Astrocyte of the spinal cord (primary cell): ENCODE measurements around the gene ELMO1.

ENCODE experiments used
- DNase-seq: peaks from one replicate; pipeline ENCODE4 v3.0.0; 2011; ENCODE audit warnings: low read depth, low spot score
- H3K4me3 ChIP-seq: 2 replicates; pipeline ENCODE4 v1.5.1; 2011; ENCODE audit warnings: low read depth, mild to moderate bottlenecking, low read length, moderate library complexity
- CTCF ChIP-seq: IDR thresholded peaks from 2 replicates; pipeline ENCODE4 v1.5.1; 2012; ENCODE audit warnings: low read depth, mild to moderate bottlenecking, low read length, inconsistent platforms
- in situ Hi-C: cut with HindIII; loops from 2 replicates; pipeline ENCODE4 v1.10.0; 2017; ENCODE audit warnings: low sequenced_read_pairs

Gene ELMO1

GRCh38 chr7:37016064-37016878, 432.4 kb downstream of the ELMO1 start:
- no peak for DNase-seq
- no peak overlapping the region for H3K4me3 ChIP-seq
- in situ Hi-C loops, result no loop called here
- TF ChIP-seq CTCF, result no peak

GRCh38 chr7:37015353-37016034, 433.2 kb downstream of the ELMO1 start:
- in situ Hi-C loops, result no loop called here
- no peak overlapping the region for H3K4me3 ChIP-seq
- no peak for DNase-seq
- TF ChIP-seq CTCF, result no peak

GRCh38 chr7:37013771-37014170, 434.9 kb downstream of the ELMO1 start:
- in situ Hi-C loops, result no loop called here
- TF ChIP-seq CTCF, result no peak
- DNase-seq, result no peak
- H3K4me3 ChIP-seq, result no peak overlapping the region

GRCh38 chr7:37011151-37011890, 437.3 kb downstream of the ELMO1 start:
- no peak for DNase-seq
- no peak for TF ChIP-seq CTCF
- no peak overlapping the region for H3K4me3 ChIP-seq
- in situ Hi-C loops, result no loop called here

GRCh38 chr7:37009125-37009675, 439.5 kb downstream of the ELMO1 start:
- TF ChIP-seq CTCF, result no peak
- DNase-seq, result no peak
- in situ Hi-C loops, result no loop called here
- H3K4me3 ChIP-seq, result no peak overlapping the region

GRCh38 chr7:37007691-37008090, 441.0 kb downstream of the ELMO1 start:
- no peak overlapping the region for H3K4me3 ChIP-seq
- in situ Hi-C loops, result no loop called here
- no peak for DNase-seq
- TF ChIP-seq CTCF, result no peak
